ENCODE measurements around the gene BMP4.

Gene BMP4

DNA sequence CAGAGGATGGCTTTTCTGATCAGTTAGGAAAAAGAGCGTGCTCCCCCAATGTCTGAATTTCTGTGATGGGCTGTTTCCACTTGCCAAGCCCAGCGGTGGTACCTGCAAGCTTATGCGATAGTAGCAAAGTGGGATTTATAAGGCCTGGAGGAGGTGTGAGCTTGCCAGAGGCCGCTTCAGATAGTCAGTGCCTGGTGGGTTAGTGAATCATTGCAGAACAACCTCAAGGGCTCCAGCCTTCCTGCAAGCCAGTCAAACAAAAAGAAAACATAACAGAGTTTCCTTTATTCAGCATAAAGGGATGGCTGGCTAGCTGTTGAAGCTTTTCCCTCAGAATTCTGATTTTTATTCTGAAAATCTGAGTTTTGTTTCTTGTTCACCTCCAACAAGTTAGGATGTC is 7.6 kb upstream of the BMP4 start:
- no peak for DNase-seq (ENCODE audit: low read depth)
- TF ChIP-seq, protein P1, sequence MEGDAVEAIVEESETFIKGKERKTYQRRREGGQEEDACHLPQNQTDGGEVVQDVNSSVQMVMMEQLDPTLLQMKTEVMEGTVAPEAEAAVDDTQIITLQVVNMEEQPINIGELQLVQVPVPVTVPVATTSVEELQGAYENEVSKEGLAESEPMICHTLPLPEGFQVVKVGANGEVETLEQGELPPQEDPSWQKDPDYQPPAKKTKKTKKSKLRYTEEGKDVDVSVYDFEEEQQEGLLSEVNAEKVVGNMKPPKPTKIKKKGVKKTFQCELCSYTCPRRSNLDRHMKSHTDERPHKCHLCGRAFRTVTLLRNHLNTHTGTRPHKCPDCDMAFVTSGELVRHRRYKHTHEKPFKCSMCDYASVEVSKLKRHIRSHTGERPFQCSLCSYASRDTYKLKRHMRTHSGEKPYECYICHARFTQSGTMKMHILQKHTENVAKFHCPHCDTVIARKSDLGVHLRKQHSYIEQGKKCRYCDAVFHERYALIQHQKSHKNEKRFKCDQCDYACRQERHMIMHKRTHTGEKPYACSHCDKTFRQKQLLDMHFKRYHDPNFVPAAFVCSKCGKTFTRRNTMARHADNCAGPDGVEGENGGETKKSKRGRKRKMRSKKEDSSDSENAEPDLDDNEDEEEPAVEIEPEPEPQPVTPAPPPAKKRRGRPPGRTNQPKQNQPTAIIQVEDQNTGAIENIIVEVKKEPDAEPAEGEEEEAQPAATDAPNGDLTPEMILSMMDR (IDR thresholded peaks at IDR 0.05; ENCODE audit: low read length, missing control alignments), result no peak
- H3K4me3 ChIP-seq (replicated peaks; ENCODE audit: low read depth, low read length), result no peak overlapping the region

DNA sequence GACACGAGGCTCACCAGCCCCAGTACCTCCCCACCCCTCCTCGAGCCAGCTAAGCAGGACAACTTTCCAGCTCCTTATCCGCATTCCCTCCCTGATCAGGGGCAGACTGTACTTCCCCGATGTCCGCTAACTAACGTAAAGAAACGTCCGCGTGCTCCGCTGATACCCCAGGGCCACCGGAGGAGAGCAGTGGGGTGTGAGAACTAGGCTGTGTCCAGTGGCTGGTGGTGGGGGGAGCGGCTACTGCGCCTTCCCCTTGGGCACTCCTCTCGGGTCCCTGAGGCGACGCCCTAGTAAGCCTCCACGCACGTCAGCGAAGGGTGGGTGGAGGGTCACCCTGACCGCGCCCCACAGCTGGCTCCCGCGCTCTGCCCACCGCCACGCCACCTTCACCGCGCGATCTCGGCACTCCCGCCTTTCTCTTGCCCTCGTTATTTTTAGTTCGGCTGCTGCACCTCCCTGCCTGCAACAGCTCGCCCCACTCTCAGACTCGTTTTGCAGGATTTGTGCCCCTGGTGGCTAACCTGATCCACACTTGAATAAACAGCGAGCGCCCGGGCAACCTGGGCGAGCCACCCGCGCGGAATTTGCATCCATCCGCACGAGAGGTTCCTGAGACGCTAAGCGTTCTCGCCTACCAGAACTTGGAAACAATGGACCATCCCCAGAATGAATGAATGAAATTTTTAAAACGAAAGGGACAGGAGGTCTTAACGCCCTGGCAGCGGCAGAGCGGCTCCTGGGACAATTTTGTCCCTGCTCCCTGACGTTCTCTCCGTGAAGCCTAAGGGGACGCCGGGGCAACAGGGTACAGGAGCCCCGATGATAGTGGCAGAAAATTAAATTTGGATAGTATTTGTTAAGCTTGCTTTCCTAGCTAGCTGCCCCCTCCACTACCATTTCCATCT is 6.9 kb upstream of the BMP4 start:
- TF ChIP-seq, protein P1 (IDR thresholded peaks at IDR 0.05; ENCODE audit: low read length, missing control alignments), result peak; percentile 36
- peak overlapping the region; percentile 13 for H3K4me3 ChIP-seq (replicated peaks; ENCODE audit: low read depth, low read length)
- peak; percentile 32 for DNase-seq (ENCODE audit: low read depth)

DNA sequence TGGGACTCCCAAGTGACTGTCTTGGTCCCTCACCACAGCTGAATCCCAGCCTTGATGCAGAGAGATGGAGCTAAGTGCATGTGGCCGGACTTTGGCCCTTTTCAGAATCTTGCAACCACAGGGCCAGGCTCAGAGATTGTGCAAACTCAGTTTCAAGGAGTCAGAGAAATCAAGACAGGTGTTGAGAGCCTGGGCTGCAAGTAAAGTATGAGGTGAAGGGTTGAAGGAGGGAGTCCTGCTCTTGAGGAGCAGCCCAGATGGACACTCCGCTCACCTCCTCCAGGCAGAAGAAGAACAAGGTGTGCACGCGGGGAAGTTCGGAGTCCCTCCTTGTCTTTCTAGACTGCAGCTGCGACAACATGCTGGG is 6.3 kb upstream of the BMP4 start:
- DNase-seq (ENCODE audit: low read depth), result no peak
- no peak overlapping the region for H3K4me3 ChIP-seq (replicated peaks; ENCODE audit: low read depth, low read length)
- TF ChIP-seq, protein P1 (IDR thresholded peaks at IDR 0.05; ENCODE audit: low read length, missing control alignments), result no peak

DNA sequence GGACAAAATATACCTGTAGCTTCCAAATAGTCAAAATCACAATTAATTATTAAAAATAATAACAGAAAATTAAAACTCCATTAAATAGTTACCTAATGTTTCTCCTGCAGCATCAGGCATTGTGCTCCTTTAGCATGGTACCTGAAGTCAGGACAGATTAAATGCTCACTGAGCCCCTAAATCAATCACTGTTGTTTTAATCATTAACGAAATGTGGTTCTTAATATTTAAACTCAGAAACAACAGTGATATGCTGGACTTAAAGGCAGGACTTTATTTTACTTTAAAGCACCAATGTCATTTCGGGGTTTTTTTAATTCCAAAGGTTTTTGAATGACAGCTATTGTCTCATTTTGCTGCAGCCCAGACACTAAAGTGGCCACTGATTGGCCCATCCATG is 2.0 kb upstream of the BMP4 start:
- no peak overlapping the region for H3K4me3 ChIP-seq (replicated peaks; ENCODE audit: low read depth, low read length)
- no peak for DNase-seq (ENCODE audit: low read depth)
- TF ChIP-seq, protein P1 (IDR thresholded peaks at IDR 0.05; ENCODE audit: low read length, missing control alignments), result no peak

DNA sequence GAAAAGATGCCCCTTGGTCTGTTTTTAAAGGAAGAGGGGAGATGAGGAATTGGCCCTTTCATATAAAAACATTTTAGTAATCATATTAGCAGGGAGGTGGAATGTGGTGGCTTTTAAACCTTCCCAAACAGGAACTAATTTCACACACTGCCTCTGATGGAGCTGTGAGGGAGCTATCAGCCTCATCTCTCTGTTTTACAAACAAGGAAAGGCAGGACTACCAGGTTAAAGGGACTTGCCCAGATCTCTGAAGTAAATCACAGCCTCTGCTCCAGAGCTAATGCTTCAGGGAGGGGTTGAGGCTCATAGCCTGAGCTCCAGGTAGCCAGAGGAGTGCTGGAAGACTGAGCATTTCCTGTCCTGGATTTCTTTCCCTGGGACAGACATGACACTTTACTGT is 1.1 kb upstream of the BMP4 start:
- DNase-seq (ENCODE audit: low read depth), result no peak
- TF ChIP-seq, protein P1 (IDR thresholded peaks at IDR 0.05; ENCODE audit: low read length, missing control alignments), result no peak
- H3K4me3 ChIP-seq (replicated peaks; ENCODE audit: low read depth, low read length), result no peak overlapping the region

DNA sequence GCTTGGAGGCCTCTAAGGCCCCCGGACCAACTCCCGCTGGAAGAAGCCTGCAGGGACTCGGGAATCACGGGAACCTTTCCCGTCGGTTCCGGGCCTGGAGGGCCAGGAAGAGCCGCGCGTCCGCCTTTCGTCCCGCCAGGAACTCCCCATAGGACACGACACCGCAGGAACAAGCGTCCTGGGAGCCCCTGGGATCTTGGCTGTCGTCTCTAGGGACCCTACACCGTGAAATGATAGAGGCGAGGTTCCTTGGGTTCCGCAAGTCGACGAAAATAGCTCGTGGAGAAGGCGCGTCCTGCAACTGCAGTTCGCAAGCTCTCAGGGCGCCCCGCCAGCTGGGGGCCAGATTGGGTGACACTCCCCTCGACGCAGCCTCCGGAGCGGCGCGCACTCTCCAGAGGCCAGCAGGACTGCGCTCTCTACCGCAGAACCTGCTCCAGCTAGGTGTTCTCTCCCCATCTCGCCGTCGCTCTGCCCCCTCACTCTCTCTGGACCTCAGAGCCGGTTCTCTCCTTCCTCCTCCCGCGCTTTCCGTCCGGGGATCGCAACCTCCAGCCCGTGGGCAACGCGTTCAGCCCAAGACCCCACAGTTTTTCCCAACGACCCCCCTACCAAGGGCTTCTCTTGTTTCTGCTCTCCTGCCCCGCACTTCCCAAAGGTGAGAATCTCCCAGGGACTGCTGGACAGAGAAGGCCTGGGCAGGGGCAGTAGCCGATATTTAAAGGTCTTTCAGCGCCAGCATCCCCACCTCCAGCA is 776 bp downstream of the BMP4 start:
- DNase-seq (ENCODE audit: low read depth), result peak; percentile 18
- TF ChIP-seq, protein P1 (IDR thresholded peaks at IDR 0.05; ENCODE audit: low read length, missing control alignments), result no peak

More for the DNA sequence above, 776 bp downstream of the BMP4 start:
- H3K4me3 ChIP-seq (replicated peaks; ENCODE audit: low read depth, low read length), result peak overlapping the region; percentile 62

All from fibroblast of pulmonary artery (primary cell).